GM23338 (cell line): Measurements from ENCODE around the gene DNAJC11. TPM values are rescaled to one million over a fixed set of nuclear protein-coding genes. Genes with fewer than 3 reads are reported as not detected.

Experiments used
- ATAC-seq: fragments of 200-7000 bp; cut with Tn5 transposase; 3 replicates; pipeline ENCODE4 v1.9.1; 2020
- DNase-seq: peaks from one replicate; pipeline ENCODE4 v3.0.0-alpha.2; 2015; ENCODE audit warnings: low spot score
- H2AFZ ChIP-seq: fragments of 200-600 bp; sonication (generic); 2 replicates; pipeline ENCODE4 v1.8.0; 2016; ENCODE audit warnings: antibody characterized with exemption, mild to moderate bottlenecking, moderate library complexity
- H3F3A ChIP-seq: fragments of 200-600 bp; sonication (generic); replicated peaks from 2 replicates; pipeline ENCODE4 v1.8.0; 2017; ENCODE audit warnings: antibody characterized with exemption, mixed run types, low read depth
- H3K27ac ChIP-seq: fragments of 200-600 bp; sonication (generic); 2 replicates; pipeline ENCODE4 v1.6.1; 2016; ENCODE audit warnings: low read depth
- H3K27me3 ChIP-seq: fragments of 200-600 bp; sonication (generic); 2 replicates; pipeline ENCODE4 v1.8.0; 2016; ENCODE audit warnings: mild to moderate bottlenecking, mixed run types, moderate library complexity; ENCODE audit not compliant: insufficient read depth
- H3K36me3 ChIP-seq: fragments of 200-600 bp; sonication (generic); 2 replicates; pipeline ENCODE4 v1.8.0; 2016; ENCODE audit warnings: mild to moderate bottlenecking; ENCODE audit not compliant: insufficient read depth
- H3K4me1 ChIP-seq: fragments of 200-600 bp; sonication (generic); 2 replicates; pipeline ENCODE4 v1.8.0; 2016; ENCODE audit warnings: mild to moderate bottlenecking, moderate library complexity; ENCODE audit not compliant: insufficient read depth
- H3K4me2 ChIP-seq: fragments of 200-600 bp; sonication (generic); 2 replicates; pipeline ENCODE4 v1.7.1; 2017; ENCODE audit warnings: mixed run types
- H3K4me3 ChIP-seq: fragments of 200-600 bp; sonication (generic); 2 replicates; pipeline ENCODE4 v1.6.1; 2016; ENCODE audit warnings: mixed run types
- H3K79me2 ChIP-seq: fragments of 200-600 bp; sonication (generic); replicated peaks from 2 replicates; pipeline ENCODE4 v1.8.0; 2017; ENCODE audit warnings: mild to moderate bottlenecking; ENCODE audit not compliant: insufficient read depth
- H3K9me2 ChIP-seq: fragments of 200-600 bp; sonication (generic); 2 replicates; pipeline ENCODE4 v1.8.0; 2017; ENCODE audit not compliant: insufficient read depth
- H4K20me1 ChIP-seq: fragments of 200-600 bp; sonication (generic); replicated peaks from 2 replicates; pipeline ENCODE4 v1.8.0; 2017; ENCODE audit warnings: mild to moderate bottlenecking; ENCODE audit not compliant: insufficient read depth
- H3K27ac Mint-ChIP-seq: 2 replicates; pipeline ENCODE4 v1.8.0; 2020; ENCODE audit warnings: inconsistent platforms, mild to moderate bottlenecking, moderate library complexity, mixed read lengths
- H3K27me3 Mint-ChIP-seq: 3 replicates; pipeline ENCODE4 v1.8.0; 2022; ENCODE audit warnings: low read depth, mild to moderate bottlenecking, moderate library complexity, mixed read lengths, inconsistent platforms; ENCODE audit not compliant: insufficient read depth, poor library complexity
- H3K36me3 Mint-ChIP-seq: 3 replicates; pipeline ENCODE4 v1.8.0; 2021; ENCODE audit warnings: low read depth, mild to moderate bottlenecking, inconsistent platforms, moderate library complexity, mixed read lengths
- H3K4me1 Mint-ChIP-seq: 3 replicates; pipeline ENCODE4 v1.8.0; 2020; ENCODE audit warnings: mild to moderate bottlenecking, inconsistent platforms, mixed read lengths
- H3K4me3 Mint-ChIP-seq: 3 replicates; pipeline ENCODE4 v1.8.0; 2021; ENCODE audit warnings: moderate library complexity, mild to moderate bottlenecking, inconsistent platforms, mixed read lengths
- H3K9me3 Mint-ChIP-seq: 3 replicates; pipeline ENCODE4 v1.8.0; 2020; ENCODE audit warnings: moderate library complexity, mild to moderate bottlenecking, inconsistent platforms, mixed read lengths
- CREB1 ChIP-seq: fragments of 250-450 bp; sonication (Bioruptor Pico); IDR thresholded peaks from 2 replicates; pipeline ENCODE4 v1.5.0; 2020; ENCODE audit warnings: low read depth, mild to moderate bottlenecking, moderate library complexity
- ETS1 ChIP-seq: IDR thresholded peaks from 2 replicates; pipeline ENCODE4 v1.6.1; 2016; ENCODE audit warnings: antibody characterized with exemption
- EZH2 ChIP-seq: fragments of 200-600 bp; sonication (generic); IDR thresholded peaks from one replicate; pipeline ENCODE4 v1.8.0; 2017; ENCODE audit warnings: antibody characterized with exemption, mild to moderate bottlenecking, low read depth; ENCODE audit not compliant: unreplicated experiment
- EZH2phosphoT487 ChIP-seq: fragments of 200-600 bp; sonication (generic); IDR thresholded peaks from one replicate; pipeline ENCODE4 v1.8.1; 2018; ENCODE audit warnings: antibody characterized with exemption; ENCODE audit not compliant: unreplicated experiment
- JUNB ChIP-seq: IDR thresholded peaks from one replicate; pipeline ENCODE4 v1.6.1; 2016; ENCODE audit warnings: antibody characterized with exemption; ENCODE audit not compliant: unreplicated experiment
- NANOG ChIP-seq: IDR thresholded peaks from 2 replicates; pipeline ENCODE4 v1.6.1; 2016; ENCODE audit warnings: antibody characterized with exemption, borderline replicate concordance
- POLR2AphosphoS5 ChIP-seq: IDR thresholded peaks from 2 replicates; pipeline ENCODE4 v1.6.1; 2016; ENCODE audit warnings: antibody characterized with exemption, low read depth
- STAT1 ChIP-seq: IDR thresholded peaks from one replicate; pipeline ENCODE4 v1.6.1; 2016; ENCODE audit warnings: antibody characterized with exemption; ENCODE audit not compliant: unreplicated experiment
- ZNF331 ChIP-seq: fragments of 250-450 bp; sonication (Bioruptor Pico); IDR thresholded peaks from 2 replicates; pipeline ENCODE4 v1.5.0; 2020; ENCODE audit warnings: low read depth, mild to moderate bottlenecking, moderate library complexity
- ZNF462 ChIP-seq: fragments of 250-450 bp; sonication (Bioruptor Pico); IDR thresholded peaks from 2 replicates; pipeline ENCODE4 v1.5.0; 2020; ENCODE audit warnings: mild to moderate bottlenecking, moderate library complexity
- polyA plus RNA-seq: library from polyadenylated mRNA; unstranded; fragments of >200 nt; fragmentation: Nextera tagmentation; extraction: Ambion mirVana; gene quantifications from 2 replicates; pipeline ENCODE4 v1.2.1, GENCODE V29; 2016
- total RNA-seq: library from RNA; depleted of rRNA; stranded (reverse); fragments of >200 nt; shearing (Covaris generic); gene quantifications from 2 replicates; pipeline ENCODE4 v1.2.3, GENCODE V29; 2014

Gene DNAJC11
- total and polyA plus RNA-seq, 2 experiments from 2014 or later: 48.4 to 67.2 TPM

DNA sequence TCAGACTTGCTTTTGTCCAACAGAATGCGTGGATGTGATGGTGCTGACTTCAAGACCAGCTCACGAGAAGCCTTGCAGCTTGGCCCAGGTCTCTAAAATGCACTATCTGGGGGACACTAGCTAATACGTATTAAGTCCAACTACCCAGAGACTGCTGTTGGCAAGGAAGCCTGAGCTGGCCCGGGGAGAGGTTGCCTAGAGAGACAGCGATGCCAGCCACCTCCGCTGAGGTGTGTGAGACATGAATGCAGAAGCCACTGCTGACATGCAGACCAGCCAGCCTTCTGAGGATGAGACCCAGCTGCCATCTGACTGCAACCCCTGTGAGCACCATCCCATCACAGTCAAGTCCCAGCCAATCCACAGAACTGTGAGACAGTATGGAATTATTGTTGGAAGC is 44.5 kb downstream of the DNAJC11 start:
- H3K4me3 Mint-ChIP-seq: no peak overlapping the region
- no peak for DNase-seq
- no peaks in the 10 kb centered on the region for H3K9me2 ChIP-seq
- H3K36me3 ChIP-seq: peaks cover 21% of the 10 kb centered on the region
- no peak for ATAC-seq
- H3K79me2 ChIP-seq: peaks cover 40% of the 10 kb centered on the region
- no peaks in the 10 kb centered on the region for H3K4me1 Mint-ChIP-seq
- no peaks in the 10 kb centered on the region for H3F3A ChIP-seq
- H3K27me3 ChIP-seq: no peaks in the 10 kb centered on the region
- H3K27me3 Mint-ChIP-seq: no peaks in the 10 kb centered on the region
- H3K9me3 Mint-ChIP-seq: no peaks in the 10 kb centered on the region
- no peak overlapping the region for H3K4me3 ChIP-seq
- H2AFZ ChIP-seq: no peak overlapping the region
- peaks cover 37% of the 10 kb centered on the region for H3K36me3 Mint-ChIP-seq
- H4K20me1 ChIP-seq: no peaks in the 10 kb centered on the region; the same call in 1 of the 2 replicates
- no peak overlapping the region for H3K27ac ChIP-seq
- H3K4me1 ChIP-seq: no peaks in the 10 kb centered on the region
- no peak overlapping the region for H3K27ac Mint-ChIP-seq
- no peak overlapping the region for H3K4me2 ChIP-seq
- TF ChIP-seq POLR2AphosphoS5 (no peak), STAT1 (no peak), CREB1 (CRISPR knock-in tag) (no peak), EZH2phosphoT487 (no peak), EZH2 (no peak), ZNF462 (CRISPR knock-in tag) (no peak), JUNB (no peak), ZNF331 (no peak), ETS1 (no peak), NANOG (no peak)
